Kidney (tissue), 14 donors: ENCODE data around the gene FLRT2. TPM values are rescaled to one million over a fixed set of nuclear protein-coding genes. Genes with fewer than 3 reads are reported as not detected.
A peak's percentile ranks its signal among the peaks of the same experiment; 100 is the strongest.

ENCODE experiments used
- DNase-seq, 5 donors: peaks; one replicate each; pipeline ENCODE4 v3.0.0-alpha.2; 2013 to 2020
- FAIRE-seq: peaks from 2 replicates; lab custom pipeline; 2012; peaks lifted over from hg19 to GRCh38; lab: Jason Lieb, UNC
- H3K27ac ChIP-seq, 2 donors: one replicate each; pipeline ENCODE4 v1.7.0; 2013; ENCODE audit warnings: low read depth in 2 of 2, low read length in 2 of 2, inconsistent platforms in 1 of 2
- H3K27me3 ChIP-seq: one replicate; pipeline ENCODE4 v1.7.1; 2013; ENCODE audit warnings: low read length, inconsistent platforms; ENCODE audit not compliant: control insufficient read depth, insufficient read depth
- H3K36me3 ChIP-seq, 3 donors: one replicate each; pipeline versions ENCODE4 v1.7.0 to v1.7.1; 2013; ENCODE audit warnings: low read length in 3 of 3, control low read depth in 1 of 3, inconsistent platforms in 1 of 3; ENCODE audit not compliant: insufficient read depth in 3 of 3, control insufficient read depth in 2 of 3
- H3K4me1 ChIP-seq, 3 donors: one replicate each; pipeline versions ENCODE4 v1.7.0 to v1.7.1; 2013; ENCODE audit warnings: low read length in 3 of 3, inconsistent platforms in 1 of 3, low read depth in 1 of 3; ENCODE audit not compliant: control insufficient read depth in 2 of 3, insufficient read depth in 2 of 3
- H3K4me3 ChIP-seq, 3 donors: one replicate each; pipeline versions ENCODE4 v1.7.0 to v1.8.1; 2013; ENCODE audit warnings: low read length in 3 of 3, control low read depth in 1 of 3, inconsistent platforms in 1 of 3
- H3K9ac ChIP-seq, 3 donors: one replicate each; pipeline versions ENCODE4 v1.7.0 to v1.7.1; 2013; ENCODE audit warnings: low read length in 3 of 3, control low read depth in 1 of 3, inconsistent platforms in 1 of 3
- H3K9me3 ChIP-seq, 3 donors: one replicate each; pipeline versions ENCODE4 v1.7.0 to v1.7.1; 2013; ENCODE audit warnings: low read length in 3 of 3, control low read depth in 1 of 3, inconsistent platforms in 1 of 3; ENCODE audit not compliant: control insufficient read depth in 2 of 3, insufficient read depth in 1 of 3
- CTCF ChIP-seq: IDR thresholded peaks from 3 replicates; pipeline ENCODE4 v1.5.1; 2012; ENCODE audit warnings: mild to moderate bottlenecking, moderate library complexity, borderline replicate concordance; ENCODE audit not compliant: insufficient read depth; ENCODE audit errors: extremely low read depth
- intact Hi-C: fragments of 100-400 bp; cut with DNase I; formaldehyde crosslinking; loops from one replicate; pipeline ENCODE4 v1.11.1; 2022
- polyA plus RNA-seq: library from polyadenylated mRNA; stranded (reverse); fragments of 350-450 nt; fragmentation: Illumina TruSeq; extraction: RNeasy Lipid Tissue Mini Kit (QIAGEN cat#74804); gene quantifications from one replicate; pipeline ENCODE4 v1.2.3, GENCODE V29; 2014; ENCODE audit warnings: low read depth, low replicate concordance; ENCODE audit not compliant: insufficient read depth
- total RNA-seq: library from RNA; stranded (reverse); fragmentation: NEBNext Ultra II Directional; extraction: Animal tissue kit (Norgen Biotek cat#: 25700); gene quantifications from one replicate; pipeline ENCODE4 v1.2.1, GENCODE V29; 2021
- donor health status: control.
- donor health status: control.
- donor health status: control.
- donor health status: control.
- donor health status: control.
- donor health status: DM: yes; HTN: yes; CAD: no.
- donor health status: Normal renal cell carcinoma (clear cell type).

The FLRT2 gene
- total and polyA plus RNA-seq, 2 donors from 2014 or later = 1.2 to 16.6 TPM

GRCh38 chr14:85701116-85701515, 171.2 kb downstream of the FLRT2 start:
- no peak for FAIRE-seq
- Histone ChIP-seq H3K9ac (no peak overlapping the region), H3K27ac (no peak overlapping the region), H3K27me3 (no peaks in the 10 kb centered on the region), H3K36me3 (no peaks in the 10 kb centered on the region), H3K4me1 (no peaks in the 10 kb centered on the region), H3K4me3 (no peak overlapping the region), H3K9me3 (no peaks in the 10 kb centered on the region)
- intact Hi-C loops = no loop called here
- no peak for DNase-seq
- no peak for TF ChIP-seq CTCF

- H3K9me3 ChIP-seq = no peaks in the 10 kb centered on the region
- H3K4me3 ChIP-seq = no peak overlapping the region
- H3K27me3 ChIP-seq = no peaks in the 10 kb centered on the region
- no peaks in the 10 kb centered on the region for H3K4me1 ChIP-seq
- FAIRE-seq (no peak), DNase-seq (no peak)
- no peaks in the 10 kb centered on the region for H3K36me3 ChIP-seq
- intact Hi-C loops = no loop called here
- TF ChIP-seq CTCF = no peak
- H3K9ac ChIP-seq = no peak overlapping the region
- H3K27ac ChIP-seq = no peak overlapping the region
Measured at GRCh38 chr14:85701763-85702162, 171.8 kb downstream of the FLRT2 start.

GRCh38 chr14:85702191-85702590, 172.2 kb downstream of the FLRT2 start:
- no peaks in the 10 kb centered on the region for H3K36me3 ChIP-seq
- FAIRE-seq (no peak), DNase-seq (peak in 1 of 5 donors; percentile 9)
- TF ChIP-seq CTCF = no peak
- no peak overlapping the region for H3K27ac ChIP-seq
- no peaks in the 10 kb centered on the region for H3K4me1 ChIP-seq
- intact Hi-C loops = no loop called here
- H3K27me3 ChIP-seq = no peaks in the 10 kb centered on the region
- no peaks in the 10 kb centered on the region for H3K9me3 ChIP-seq
- no peak overlapping the region for H3K9ac ChIP-seq
- H3K4me3 ChIP-seq = no peak overlapping the region

GRCh38 chr14:85702997-85703396, 173.1 kb downstream of the FLRT2 start:
- no peak overlapping the region for H3K27ac ChIP-seq
- no peak for DNase-seq
- H3K27me3 ChIP-seq = no peaks in the 10 kb centered on the region
- intact Hi-C loops = no loop called here
- no peaks in the 10 kb centered on the region for H3K4me1 ChIP-seq
- H3K4me3 ChIP-seq = no peak overlapping the region
- no peaks in the 10 kb centered on the region for H3K9me3 ChIP-seq
- H3K9ac ChIP-seq = no peak overlapping the region
- no peak for FAIRE-seq
- TF ChIP-seq CTCF = no peak
- H3K36me3 ChIP-seq = no peaks in the 10 kb centered on the region
